T-helper 2 cell (primary cell): Measurements from ENCODE around the gene CYB5B.
"Not testable (repeated sequence)": the region's sequence is repeated elsewhere in the genome, so short reads cannot be mapped to it uniquely, and the experiment has no call there.

ENCODE experiments used
- DNase-seq, 5 experiments: peaks; one replicate each; pipeline versions ENCODE4 v3.0.0 to v3.0.0-alpha.2; 2012 to 2022

CYB5B gene

GRCh38 chr16:69410219-69410990, 14.0 kb upstream of the CYB5B start:
- DNase-seq = no peak

- DNase-seq = peak in 1 of 5 experiments; percentile 73
These were observed 13.1 kb upstream of the CYB5B start for GRCh38 chr16:69411064-69411985.

GRCh38 chr16:69412287-69412686, 12.1 kb upstream of the CYB5B start:
- DNase-seq = no peak

- DNase-seq = no peak
These were observed 11.3 kb upstream of the CYB5B start for GRCh38 chr16:69413045-69413664.

GRCh38 chr16:69417520-69418199, 6.8 kb upstream of the CYB5B start:
- no peak for DNase-seq

GRCh38 chr16:69419956-69420355, 4.5 kb upstream of the CYB5B start:
- DNase-seq = no peak

- DNase-seq = no peak
These were observed 1.2 kb upstream of the CYB5B start for GRCh38 chr16:69423189-69423588.

- peak in 1 of 5 experiments; percentile 53 for DNase-seq
These were observed 741 bp downstream of the CYB5B start for GRCh38 chr16:69424935-69425784.

GRCh38 chr16:69428652-69429051, 4.2 kb downstream of the CYB5B start:
- DNase-seq = no peak

- DNase-seq = not testable (repeated sequence)
These were observed 4.7 kb downstream of the CYB5B start for GRCh38 chr16:69429058-69429640.

- DNase-seq = peak in 1 of 5 experiments; percentile 44
These were observed 7.6 kb downstream of the CYB5B start for GRCh38 chr16:69431948-69432468.

- no peak for DNase-seq
These were observed 9.6 kb downstream of the CYB5B start for GRCh38 chr16:69434066-69434465.

GRCh38 chr16:69435977-69436820, 11.8 kb downstream of the CYB5B start:
- DNase-seq = no peak

GRCh38 chr16:69436896-69437295, 12.5 kb downstream of the CYB5B start:
- DNase-seq = no peak

GRCh38 chr16:69438465-69438864, 14.0 kb downstream of the CYB5B start:
- peak in 1 of 5 experiments; percentile 57 for DNase-seq

GRCh38 chr16:69440250-69440649, 15.8 kb downstream of the CYB5B start:
- peak in 1 of 5 experiments; percentile 46 for DNase-seq

GRCh38 chr16:69441030-69441429, 16.6 kb downstream of the CYB5B start:
- not testable (repeated sequence) for DNase-seq

GRCh38 chr16:69443927-69444631, 19.7 kb downstream of the CYB5B start:
- DNase-seq = peak in 2 of 5 experiments; percentile 24 to 75

- peak in 1 of 5 experiments; percentile 53 for DNase-seq
These were observed 20.6 kb downstream of the CYB5B start for GRCh38 chr16:69444873-69445517.
